ENCODE results near the gene TCERG1L.

Gene TCERG1L

DNA sequence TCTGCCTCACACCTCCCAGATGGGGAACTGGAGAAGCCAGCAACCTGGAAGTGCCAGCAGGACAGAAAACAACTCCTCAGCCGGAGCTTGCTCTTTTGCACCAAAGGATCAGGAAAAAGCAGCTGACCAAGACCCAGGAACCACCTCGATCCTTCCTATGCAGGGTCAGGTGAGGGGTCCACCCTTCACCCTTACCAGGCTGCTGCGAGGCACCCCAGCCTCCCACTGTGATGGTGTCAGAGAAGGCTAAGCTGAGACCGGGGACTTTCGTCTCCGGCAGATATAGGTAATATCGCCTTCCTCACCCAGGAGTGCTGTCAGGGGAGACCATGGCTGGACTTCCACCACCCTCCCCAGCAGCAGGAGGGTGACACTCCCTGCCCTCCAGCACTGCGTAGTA is 254.7 kb downstream of the TCERG1L start:
- no peak for DNase-seq

DNA sequence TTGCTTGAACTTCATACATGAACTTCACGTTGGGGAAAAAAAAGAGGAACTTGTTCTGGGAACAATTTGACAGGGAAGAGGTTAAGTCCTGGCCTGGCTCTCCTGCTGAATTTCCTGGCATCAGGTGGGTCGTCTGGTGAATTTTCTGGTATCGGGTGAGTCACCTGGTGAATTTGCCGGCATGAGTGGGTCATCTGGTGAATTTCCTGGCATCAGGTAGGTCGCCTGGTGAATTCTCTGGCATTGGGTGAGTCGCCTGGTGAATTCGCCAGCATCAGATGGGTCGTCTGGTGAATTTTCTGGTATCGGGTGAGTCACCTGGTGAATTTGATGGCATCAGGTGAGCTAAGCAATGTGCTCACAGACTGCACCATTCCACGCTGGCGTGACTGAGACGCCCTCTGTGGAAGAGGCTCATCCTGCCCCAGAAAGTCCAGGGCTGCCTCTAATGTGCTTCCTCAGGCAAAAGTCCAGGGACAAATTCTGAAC is 255.4 kb downstream of the TCERG1L start:
- DNase-seq: no peak

DNA sequence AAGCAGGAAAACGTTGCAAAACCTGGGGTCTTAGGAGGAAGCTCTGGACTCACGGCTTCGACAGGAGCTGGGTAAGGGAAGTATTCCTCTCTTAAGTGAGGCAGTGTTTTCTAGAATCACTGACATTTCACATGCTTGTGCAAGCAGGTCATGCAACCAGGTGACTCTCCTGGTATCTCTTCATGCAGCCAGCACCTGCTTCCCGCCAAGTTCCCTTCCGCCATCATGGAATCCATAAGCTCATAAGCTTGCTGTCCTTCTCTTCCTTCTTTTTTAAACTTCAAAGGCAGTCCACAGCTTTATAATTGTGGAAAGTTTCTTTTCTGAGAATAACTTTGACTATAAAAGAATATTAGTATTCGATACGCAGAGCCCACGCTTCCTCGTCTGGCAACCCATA is 256.1 kb downstream of the TCERG1L start:
- DNase-seq: no peak

DNA sequence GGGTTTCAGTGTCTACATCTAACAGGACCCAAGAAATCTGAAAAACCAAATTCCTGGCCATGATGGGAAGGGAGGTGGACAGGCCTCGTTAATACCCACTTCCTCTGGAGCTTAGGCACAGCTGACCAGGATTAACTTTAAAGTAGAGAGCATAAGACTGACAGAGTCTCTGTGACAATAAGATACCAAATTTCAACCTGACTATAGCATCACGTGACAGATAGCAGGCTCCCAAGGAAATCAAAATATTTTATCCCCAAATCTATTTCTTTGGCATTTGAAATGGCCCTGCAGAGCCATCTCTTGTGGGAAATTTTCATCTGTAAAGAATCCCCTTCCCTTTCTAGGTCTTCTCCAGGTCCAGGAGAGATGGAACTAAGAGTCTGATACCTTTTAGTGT is 258.3 kb downstream of the TCERG1L start:
- no peak for DNase-seq

DNA sequence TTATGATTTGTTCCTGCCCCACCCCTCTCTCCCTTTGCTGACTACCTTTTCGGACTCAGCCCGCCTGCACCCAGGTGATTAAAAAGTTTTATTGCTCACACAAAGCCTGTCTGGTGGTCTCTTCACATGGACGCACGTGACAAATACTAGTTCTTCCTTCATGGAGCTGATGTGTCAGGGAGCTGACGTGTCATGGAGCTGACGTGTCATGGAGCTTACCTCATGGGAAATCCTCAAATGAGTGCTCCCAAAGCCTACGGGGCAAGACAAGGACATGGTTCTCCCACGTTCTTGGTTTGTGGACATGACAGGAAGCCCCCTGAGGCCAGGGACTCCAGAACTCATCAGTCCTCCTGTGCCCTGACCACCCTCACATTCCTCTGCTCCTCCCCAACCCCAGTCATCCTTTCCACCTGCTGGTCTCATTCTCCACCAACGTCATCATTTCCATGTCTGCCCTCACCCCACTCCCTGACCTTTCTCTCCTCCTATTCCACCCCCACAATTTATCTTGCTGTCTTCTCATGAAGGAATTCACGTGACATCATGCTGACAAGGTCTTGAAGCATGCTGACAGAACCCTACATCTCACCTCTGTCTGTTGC is 261.3 kb downstream of the TCERG1L start:
- DNase-seq: no peak

DNA sequence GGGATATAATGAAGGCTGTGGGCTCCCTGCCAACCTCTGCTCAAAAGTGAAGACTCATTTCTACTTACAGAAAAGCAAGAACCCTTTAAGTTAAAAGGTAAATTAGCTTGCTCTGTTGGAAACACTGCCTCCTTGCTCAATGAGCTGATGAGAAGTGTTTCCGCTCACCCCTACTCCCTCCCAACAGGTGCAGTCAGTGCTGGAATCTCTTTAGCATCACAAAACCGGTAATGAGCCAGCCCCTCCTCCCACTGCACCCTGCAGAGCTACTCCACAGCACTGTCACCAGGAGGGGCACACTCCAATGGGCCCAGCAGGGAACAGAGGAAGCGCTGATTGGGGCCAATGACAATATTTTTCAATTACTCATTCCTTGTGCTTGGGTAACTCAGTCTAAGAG is 262.5 kb downstream of the TCERG1L start:
- no peak for DNase-seq

DNA sequence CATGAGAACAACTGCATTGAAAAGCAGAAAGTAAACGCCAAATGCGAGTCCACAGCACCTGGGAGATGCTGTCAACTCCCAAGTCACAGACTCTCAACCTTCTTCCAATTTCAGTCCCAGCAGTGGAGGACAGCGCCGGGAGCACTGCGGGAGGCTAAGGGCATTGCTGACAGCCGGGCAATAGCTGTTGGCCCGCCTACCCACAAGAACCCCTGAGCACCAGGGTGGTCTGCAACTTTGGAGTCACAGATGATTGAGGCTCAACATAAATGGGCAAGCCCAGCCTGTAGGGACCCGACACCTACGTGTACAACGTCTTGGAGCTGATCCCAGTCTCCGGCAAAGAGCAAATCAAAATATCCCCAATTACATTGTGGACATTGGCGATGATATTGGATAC is 262.9 kb downstream of the TCERG1L start:
- no peak for DNase-seq

DNA sequence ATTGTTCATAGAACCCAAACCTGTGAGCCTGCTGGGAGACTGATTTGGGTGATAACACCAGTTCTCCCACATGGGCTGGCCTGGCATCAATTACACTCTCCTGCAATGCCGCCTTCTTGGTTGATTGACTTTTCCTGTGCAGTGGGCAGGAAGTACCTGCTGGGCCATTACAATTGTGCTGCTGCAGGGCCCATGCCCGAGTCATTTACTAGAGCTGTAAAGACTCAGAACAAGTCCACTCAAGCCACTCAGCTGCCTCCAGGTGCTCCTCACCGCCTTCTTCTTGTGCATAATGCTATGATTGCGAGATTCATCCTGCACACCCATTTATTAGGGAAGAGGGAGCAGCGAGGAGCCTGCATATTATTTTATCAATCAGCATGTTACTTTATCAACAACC is 264.0 kb downstream of the TCERG1L start:
- no peak for DNase-seq

DNA sequence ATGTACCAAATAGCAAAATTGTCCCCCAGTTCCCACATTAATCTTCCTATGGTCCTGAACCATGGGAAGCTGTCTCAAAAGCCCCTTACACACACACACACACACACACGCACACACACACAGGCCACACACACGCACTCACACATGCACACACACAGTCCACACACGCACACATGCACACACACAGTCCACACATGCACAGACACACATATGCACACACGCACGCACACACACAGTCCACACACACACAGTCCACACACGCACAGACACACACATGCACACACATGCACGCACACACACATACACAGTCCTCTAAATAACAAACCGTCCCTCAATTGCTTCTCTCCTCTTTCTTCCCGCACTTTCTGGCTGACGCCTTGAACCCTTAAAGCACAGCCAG is 265.3 kb downstream of the TCERG1L start:
- DNase-seq: no peak

DNA sequence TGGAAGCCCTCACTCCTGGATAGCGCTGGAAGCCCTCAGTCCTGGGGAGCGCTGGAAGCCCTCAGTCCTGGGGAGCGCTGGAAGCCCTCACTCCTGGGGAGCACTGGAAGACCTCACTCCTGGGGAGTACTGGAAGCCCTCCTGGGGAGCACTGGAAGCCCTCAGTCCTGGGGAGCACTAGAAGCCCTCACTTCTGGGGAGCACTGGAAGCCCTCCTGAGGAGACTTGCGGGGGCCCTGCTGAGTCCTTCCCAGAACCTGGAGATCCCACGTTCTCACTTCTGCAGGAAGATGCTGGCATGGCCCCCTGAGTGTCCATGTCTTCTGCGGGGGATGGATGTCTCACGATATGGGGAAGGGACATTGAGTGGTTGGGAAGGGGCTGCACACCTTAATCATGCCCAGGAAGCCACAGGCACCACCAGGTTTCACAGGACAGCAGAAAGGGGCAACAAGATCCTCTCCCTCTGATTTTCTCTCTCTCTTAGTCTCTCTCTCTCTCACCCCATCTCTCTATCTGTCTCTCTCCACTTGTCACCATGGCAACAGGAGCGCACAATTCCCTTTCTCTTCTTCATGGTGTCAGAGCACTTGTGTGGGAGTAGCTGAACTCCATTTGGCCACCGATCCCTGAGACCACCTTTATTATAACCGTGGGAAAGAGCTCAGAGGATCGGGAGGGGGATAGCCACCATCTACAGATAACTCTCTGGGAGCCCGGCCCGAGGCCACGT is 267.0 kb downstream of the TCERG1L start:
- DNase-seq: no peak

DNA sequence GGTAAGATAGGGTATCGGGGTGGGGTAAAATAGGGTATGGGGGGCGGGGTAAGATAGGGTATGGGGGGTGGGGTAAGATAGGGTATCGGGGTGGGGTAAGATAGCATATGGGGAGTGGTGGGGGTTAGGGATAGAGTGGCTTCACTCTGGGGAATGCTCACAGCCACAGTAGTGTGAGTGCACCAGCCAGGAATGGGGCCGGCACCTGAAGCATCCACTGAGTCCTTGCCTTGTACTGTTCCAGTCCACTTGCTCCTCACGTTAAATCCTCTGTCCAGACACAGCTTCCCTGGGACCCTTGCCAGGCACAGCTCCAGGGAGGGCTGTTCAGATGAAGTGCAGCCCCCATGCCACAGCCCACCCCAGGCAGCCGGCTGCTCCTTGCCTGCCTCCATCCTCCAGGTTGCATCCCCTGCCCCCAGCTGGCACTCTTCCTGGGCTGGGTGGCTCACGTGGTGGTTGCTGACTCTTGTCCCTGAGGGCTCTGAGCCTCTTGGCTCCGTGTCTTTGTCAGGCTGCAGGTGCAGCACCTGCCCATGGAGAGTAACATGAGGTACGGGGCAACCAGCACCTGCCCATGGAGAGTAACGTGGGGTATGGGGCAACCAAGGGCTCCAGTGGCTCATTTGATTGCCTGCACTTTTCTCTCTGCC is 268.4 kb downstream of the TCERG1L start:
- DNase-seq: no peak
